Measurements from ENCODE around the gene MCM5.
"Not testable (repeated sequence)": the region's sequence is repeated elsewhere in the genome, so short reads cannot be mapped to it uniquely, and the experiment has no call there.

The MCM5 gene

GRCh38 chr22:35399678-35400500, at the start of gene MCM5:
Gene MCM5, plus strand, starts transcription at chr22:35400140. Its CDS starts 299 bp downstream, at chr22:35400439.
- peak; percentile 97 for DNase-seq

- DNase-seq = peak; percentile 77
Observed at GRCh38 chr22:35350539-35351503, 49.1 kb upstream of the MCM5 start.

DNA sequence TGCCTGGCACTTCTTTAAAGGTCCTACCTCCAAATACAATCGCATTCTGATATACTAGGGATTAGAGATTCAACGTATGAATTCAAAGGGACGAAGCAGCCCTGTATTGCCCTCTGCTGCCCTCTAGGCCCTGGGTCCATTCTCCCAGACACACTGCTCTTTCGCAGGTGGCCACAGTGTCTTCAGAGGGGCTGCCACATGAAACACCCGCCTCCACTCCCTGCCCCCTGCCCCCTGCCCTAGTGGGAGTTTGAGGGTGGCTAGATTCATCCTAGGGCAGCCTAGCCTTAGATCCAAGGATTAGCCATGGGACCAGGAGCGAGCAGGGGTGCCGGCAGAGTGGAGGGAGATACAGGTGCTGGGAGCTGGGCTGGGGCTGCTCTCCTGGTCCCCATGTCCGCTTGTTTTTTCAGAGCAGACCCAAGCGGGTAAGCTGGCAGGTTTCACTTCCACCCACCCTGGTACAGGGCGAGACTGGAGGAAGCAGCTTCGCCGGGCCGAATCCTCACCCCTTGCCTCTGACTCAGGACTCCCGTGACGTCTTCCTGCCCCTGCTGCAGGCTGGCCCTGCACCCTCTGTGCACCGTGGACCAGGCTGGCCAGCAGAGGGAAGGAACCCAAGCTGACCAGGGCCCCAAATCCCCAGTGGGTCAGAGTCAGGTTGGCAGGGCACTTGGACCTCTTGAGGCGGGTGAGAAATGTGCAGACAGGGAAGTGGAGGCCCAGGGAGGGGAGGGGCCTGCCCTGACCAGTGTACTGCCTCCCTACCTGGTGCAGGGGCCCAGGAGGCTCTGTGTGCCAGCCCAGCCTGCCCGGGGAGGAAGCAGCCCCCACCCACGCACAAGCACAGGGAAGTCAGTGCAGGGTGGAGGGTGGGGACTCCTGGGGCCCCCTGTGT, 47.5 kb upstream of the MCM5 start:
- DNase-seq = peak; percentile 18

DNA sequence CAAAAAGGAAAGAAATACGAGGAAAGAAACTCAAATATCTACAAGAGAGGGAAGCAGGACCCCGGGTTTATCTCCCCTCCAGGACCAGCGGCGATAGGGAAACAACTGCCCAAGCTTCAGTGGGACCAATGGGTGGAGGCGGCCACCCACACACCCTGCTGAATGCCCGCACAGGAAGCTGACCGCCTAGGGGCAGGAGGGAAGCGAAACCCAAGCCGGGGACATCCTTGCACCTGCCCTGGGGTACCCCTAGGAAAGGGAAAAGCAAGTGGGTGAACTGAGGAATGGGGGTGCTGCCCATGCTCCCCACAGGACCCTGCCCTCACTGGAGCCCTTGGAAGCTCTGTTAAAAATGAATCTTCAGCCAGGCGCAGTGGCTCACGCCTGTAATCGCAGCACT, 46.6 kb upstream of the MCM5 start:
- DNase-seq = no peak

GRCh38 chr22:35354068-35354467, 45.9 kb upstream of the MCM5 start:
- no peak for DNase-seq

- no peak for DNase-seq
Observed at GRCh38 chr22:35357883-35358621, 41.9 kb upstream of the MCM5 start.

GRCh38 chr22:35359380-35360065, 40.4 kb upstream of the MCM5 start:
- DNase-seq = no peak

- no peak for DNase-seq
Observed at GRCh38 chr22:35361001-35361558, 38.9 kb upstream of the MCM5 start.

GRCh38 chr22:35363566-35364086, 36.3 kb upstream of the MCM5 start:
- DNase-seq = no peak

DNA sequence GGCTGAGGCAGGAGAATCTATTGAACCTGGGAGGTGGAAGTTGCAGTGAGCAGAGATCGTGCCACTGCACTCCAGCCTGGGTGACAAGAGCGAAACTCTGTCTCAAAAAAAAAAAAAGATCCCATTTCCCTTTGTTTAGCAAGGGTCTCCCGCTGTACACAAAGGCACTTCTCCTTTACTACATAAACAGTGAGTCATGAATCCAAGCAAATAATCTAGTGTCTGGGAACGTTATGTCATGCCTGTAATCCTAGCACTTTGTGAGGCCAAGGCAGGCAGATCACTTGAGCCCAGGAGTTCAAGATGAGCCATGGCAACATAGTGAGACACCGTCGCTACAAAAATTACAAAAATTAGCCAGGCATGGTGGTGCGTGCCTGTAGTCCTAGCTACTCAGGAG, 35.7 kb upstream of the MCM5 start:
- not testable (repeated sequence) for DNase-seq

DNA sequence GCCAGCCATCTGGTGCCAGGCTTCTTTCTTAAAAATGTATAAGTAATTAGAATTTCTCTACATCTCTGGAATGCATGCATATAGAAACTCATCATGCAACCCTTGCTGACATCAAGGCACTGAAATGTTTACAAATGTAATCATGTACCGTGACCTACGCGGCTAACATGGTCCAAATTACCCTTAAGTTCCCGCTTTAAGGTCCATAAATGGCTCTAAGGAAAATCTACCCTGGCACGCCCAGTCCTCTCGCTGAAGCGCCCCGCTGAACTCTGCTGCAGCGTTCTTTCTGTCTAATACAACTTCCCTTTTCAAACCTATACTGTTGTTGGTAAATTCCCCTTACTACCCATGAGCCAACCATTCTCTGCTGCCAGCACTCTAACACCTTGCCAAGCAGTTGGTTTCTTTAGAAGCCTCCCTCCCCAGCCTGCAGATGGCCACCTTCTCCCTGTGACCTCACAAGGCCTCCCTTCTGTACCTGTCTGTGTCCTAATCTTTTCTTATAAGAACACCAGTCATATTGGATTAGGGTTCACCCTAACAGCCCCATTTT, 32.5 kb upstream of the MCM5 start:
- DNase-seq = no peak

GRCh38 chr22:35368386-35368785, 31.6 kb upstream of the MCM5 start:
- no peak for DNase-seq

GRCh38 chr22:35369996-35370395, 29.9 kb upstream of the MCM5 start:
- DNase-seq = no peak

- no peak for DNase-seq
Observed at GRCh38 chr22:35373781-35374180, 26.2 kb upstream of the MCM5 start.

DNA sequence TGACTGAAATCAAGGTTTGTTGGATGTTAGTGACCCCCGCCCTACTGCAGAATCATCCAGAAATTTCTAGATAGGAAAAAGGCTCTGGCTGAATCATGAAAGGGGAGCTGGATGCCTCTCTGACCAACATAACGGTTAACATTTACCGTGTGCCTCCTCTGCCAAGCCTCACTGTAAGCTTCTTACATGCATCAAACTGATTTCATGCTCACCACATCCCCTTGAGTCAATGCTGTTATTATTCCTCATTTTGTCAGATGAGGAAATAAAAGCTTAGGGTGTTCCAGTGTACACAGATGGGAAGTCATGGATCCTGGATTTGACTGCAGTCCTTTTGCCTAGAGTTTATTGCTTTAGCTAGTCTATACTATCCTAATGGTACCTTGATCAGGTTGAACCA, 24.9 kb upstream of the MCM5 start:
- DNase-seq = no peak

GRCh38 chr22:35375526-35375925, 24.4 kb upstream of the MCM5 start:
- DNase-seq = no peak

DNA sequence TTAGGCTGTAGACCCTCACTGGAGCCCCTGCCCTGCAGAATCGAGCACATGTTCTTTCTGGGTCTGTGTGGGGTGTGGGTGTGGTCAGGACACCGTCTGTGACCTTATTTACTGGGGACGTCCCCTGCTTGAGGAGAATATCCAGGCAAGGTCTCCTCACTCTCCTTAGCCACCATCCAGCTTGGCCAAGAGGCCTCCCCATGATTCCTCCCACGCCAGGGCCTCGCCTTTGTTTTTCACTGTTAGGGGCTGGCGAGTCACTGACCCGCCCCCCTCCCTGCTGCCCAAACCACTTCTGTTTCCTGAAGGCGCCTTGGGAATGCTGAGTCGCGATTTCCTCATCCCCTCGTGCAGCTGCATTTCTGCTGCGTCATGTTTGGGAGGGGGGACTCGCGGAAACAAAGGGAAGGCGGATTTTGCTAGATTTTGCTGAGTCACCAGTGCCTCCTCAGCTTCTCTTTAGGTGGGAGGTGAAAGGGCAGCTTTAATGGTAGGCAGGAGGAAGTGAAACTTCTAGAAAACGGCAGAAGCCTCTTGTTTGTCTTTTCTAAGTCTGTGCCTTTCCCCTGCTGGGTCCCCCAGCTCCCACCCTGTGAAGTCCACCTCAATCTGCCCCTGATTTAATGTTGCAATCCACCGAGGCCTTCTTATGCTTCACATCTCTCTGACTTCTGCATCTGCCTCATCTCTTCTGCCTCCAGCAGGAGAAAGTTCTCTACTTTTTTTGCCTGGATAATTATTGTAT, 23.0 kb upstream of the MCM5 start:
- no peak for DNase-seq

- no peak for DNase-seq
Observed at GRCh38 chr22:35377735-35378134, 22.2 kb upstream of the MCM5 start.

DNA sequence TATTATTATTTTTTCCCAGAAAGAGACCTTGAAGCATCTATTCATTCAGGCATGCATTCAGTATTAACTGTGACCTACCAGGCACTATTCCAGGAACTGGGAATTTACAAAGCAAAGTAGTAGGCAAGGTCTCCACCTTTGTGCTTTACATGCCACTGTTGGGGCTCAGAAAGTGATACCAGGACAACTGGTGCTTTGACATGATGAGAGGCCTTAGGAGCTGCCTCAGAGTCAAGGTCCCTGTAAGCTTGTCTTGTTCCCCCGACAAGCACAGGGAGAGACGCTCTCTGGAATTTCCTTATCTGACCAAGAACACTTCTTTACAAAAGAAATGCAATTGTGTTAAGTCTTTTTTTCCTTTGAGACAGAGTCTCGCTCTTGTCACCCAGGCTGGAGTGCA, 21.3 kb upstream of the MCM5 start:
- DNase-seq = no peak

Data from activated effector memory CD4-positive, alpha-beta T cell treated with Interleukin-2 at 50 U/mL for 16 hours (primary cell).